SK-N-SH treated with all-trans-retinoic acid at 6 μM for 48 hours (cell line): Measurements from ENCODE around the gene HDAC10.

Experiments used
- ATAC-seq: fragments of 200-7000 bp; cut with Tn5 transposase; 3 replicates; pipeline ENCODE4 v1.9.1; 2020; ENCODE audit warnings: mild to moderate bottlenecking, moderate library complexity
- ARNTL ChIP-seq: fragments of 450-650 bp; formaldehyde crosslinking; IDR thresholded peaks from 2 replicates; pipeline ENCODE4 v1.5.0; 2020; ENCODE audit warnings: low read depth, mild to moderate bottlenecking, moderate library complexity, borderline replicate concordance
- CREB5 ChIP-seq: fragments of 250-450 bp; sonication (Bioruptor Pico); IDR thresholded peaks from 2 replicates; pipeline ENCODE4 v1.5.1; 2020; ENCODE audit warnings: low read depth, mild to moderate bottlenecking, moderate library complexity
- CSDC2 ChIP-seq: fragments of 250-450 bp; sonication (Bioruptor Pico); IDR thresholded peaks from 2 replicates; pipeline ENCODE4 v1.5.0; 2020; ENCODE audit warnings: mild to moderate bottlenecking, moderate library complexity
- GLIS3 ChIP-seq: fragments of 250-450 bp; sonication (Bioruptor Pico); IDR thresholded peaks from 2 replicates; pipeline ENCODE4 v1.5.0; 2020; ENCODE audit warnings: mild to moderate bottlenecking, moderate library complexity
- OSR1 ChIP-seq: fragments of 250-450 bp; sonication (Bioruptor Pico); IDR thresholded peaks from 2 replicates; pipeline ENCODE4 v1.8.0; 2022; ENCODE audit warnings: moderate library complexity, mild to moderate bottlenecking, inconsistent platforms
- PPARA ChIP-seq: fragments of 250-450 bp; sonication (Bioruptor Pico); IDR thresholded peaks from 2 replicates; pipeline ENCODE4 v1.5.0; 2020; ENCODE audit warnings: mild to moderate bottlenecking, borderline replicate concordance
- RARB ChIP-seq: fragments of 250-450 bp; sonication (Bioruptor Pico); IDR thresholded peaks from 2 replicates; pipeline ENCODE4 v1.8.0; 2021; ENCODE audit warnings: mild to moderate bottlenecking, moderate library complexity
- SNAI2 ChIP-seq: fragments of 250-450 bp; sonication (Bioruptor Pico); IDR thresholded peaks from 2 replicates; pipeline ENCODE4 v1.5.0; 2020; ENCODE audit warnings: mild to moderate bottlenecking, moderate library complexity
- TOX ChIP-seq: fragments of 250-450 bp; sonication (Bioruptor Pico); IDR thresholded peaks from 2 replicates; pipeline ENCODE4 v1.8.0; 2021; ENCODE audit warnings: mild to moderate bottlenecking, moderate library complexity, borderline replicate concordance
- ZC3H10 ChIP-seq: fragments of 250-450 bp; sonication (Bioruptor Pico); IDR thresholded peaks from 2 replicates; pipeline ENCODE4 v1.5.1; 2021; ENCODE audit warnings: mild to moderate bottlenecking, moderate library complexity
- ZFP3 ChIP-seq: fragments of 250-450 bp; sonication (Bioruptor Pico); IDR thresholded peaks from 2 replicates; pipeline ENCODE4 v1.5.0; 2020; ENCODE audit warnings: mild to moderate bottlenecking, moderate library complexity
- ZFP30 ChIP-seq: fragments of 450-650 bp; formaldehyde crosslinking; IDR thresholded peaks from 2 replicates; pipeline ENCODE4 v1.5.0; 2022; ENCODE audit warnings: mild to moderate bottlenecking, moderate library complexity
- ZNF565 ChIP-seq: fragments of 450-650 bp; formaldehyde crosslinking; conservative IDR thresholded peaks from 2 replicates; pipeline ENCODE4 v1.5.0; 2020; ENCODE audit warnings: low read depth, mild to moderate bottlenecking, moderate library complexity
- ZNF70 ChIP-seq: fragments of 450-650 bp; formaldehyde crosslinking; IDR thresholded peaks from 2 replicates; pipeline ENCODE4 v1.5.0; 2020; ENCODE audit warnings: mild to moderate bottlenecking, moderate library complexity
- ZNF8 ChIP-seq: fragments of 450-650 bp; formaldehyde crosslinking; IDR thresholded peaks from 2 replicates; pipeline ENCODE4 v1.5.0; 2020; ENCODE audit warnings: mild to moderate bottlenecking, moderate library complexity
- TF ChIP-seq, protein P1 (sequence below): fragments of 250-450 bp; sonication (Bioruptor Pico); IDR thresholded peaks from 2 replicates; pipeline ENCODE4 v1.5.0; 2020; ENCODE audit warnings: mild to moderate bottlenecking, moderate library complexity
- TF ChIP-seq, protein P2 (sequence below): fragments of 250-450 bp; sonication (Bioruptor Pico); IDR thresholded peaks from 2 replicates; pipeline ENCODE4 v1.8.0; 2020; ENCODE audit warnings: mild to moderate bottlenecking, moderate library complexity, borderline replicate concordance
- TF ChIP-seq, protein P3 (sequence below): fragments of 250-450 bp; sonication (Bioruptor Pico); IDR thresholded peaks from 2 replicates; pipeline ENCODE4 v1.5.1; 2021; ENCODE audit warnings: mild to moderate bottlenecking, moderate library complexity
- TF ChIP-seq, protein P4 (sequence below): fragments of 250-450 bp; sonication (Bioruptor Pico); IDR thresholded peaks from 2 replicates; pipeline ENCODE4 v1.8.0; 2021; ENCODE audit warnings: low read depth, mild to moderate bottlenecking, moderate library complexity, borderline replicate concordance

HDAC10 gene

DNA sequence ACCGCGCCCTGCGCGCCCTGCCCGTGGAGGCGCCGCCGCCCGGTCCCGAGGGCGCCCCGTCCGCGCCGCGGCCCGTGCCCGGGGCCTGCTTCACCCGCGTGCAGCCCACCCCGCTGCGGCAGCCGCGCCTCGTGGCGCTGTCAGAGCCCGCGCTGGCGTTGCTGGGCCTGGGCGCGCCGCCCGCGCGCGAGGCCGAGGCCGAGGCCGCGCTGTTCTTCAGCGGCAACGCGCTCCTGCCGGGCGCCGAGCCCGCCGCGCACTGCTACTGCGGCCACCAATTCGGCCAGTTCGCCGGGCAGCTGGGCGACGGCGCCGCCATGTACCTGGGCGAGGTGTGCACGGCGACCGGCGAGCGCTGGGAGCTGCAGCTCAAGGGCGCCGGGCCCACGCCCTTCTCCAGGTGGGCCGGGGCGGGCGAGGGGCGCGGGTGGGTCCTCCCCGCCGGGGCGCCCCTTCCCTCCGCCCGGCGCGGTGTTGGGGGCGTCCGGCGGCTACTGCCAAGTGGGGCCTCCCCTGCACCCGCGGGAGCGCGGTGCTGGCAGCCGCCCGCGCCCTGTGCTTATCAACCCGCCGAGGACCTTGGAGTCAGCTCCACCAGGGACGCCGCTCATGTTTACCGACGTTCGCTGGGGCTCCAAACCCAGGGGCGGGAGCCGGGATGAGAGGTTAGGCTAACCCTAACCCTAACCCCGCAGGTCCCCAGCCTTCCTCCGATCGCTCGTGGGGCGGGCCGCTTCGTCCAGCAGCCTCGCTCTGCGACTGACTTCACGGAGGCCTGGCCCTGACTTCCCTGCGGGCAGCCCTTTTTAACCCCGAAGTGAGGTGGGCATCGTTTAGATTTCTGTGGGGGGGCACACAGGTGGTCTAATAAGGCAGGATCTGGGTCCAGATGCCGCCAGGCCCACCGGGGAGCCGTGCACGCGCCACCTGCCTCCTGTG is 49.6 kb downstream of the HDAC10 start:
- TF ChIP-seq ZFP3 (CRISPR knock-in tag) (no peak), ZC3H10 (CRISPR knock-in tag) (no peak), GLIS3 (no peak), CREB5 (CRISPR knock-in tag) (no peak), SNAI2 (CRISPR knock-in tag) (no peak), ZFP30 (no peak), ZNF565 (no peak), TOX (CRISPR knock-in tag) (no peak)
- TF ChIP-seq, protein P1, sequence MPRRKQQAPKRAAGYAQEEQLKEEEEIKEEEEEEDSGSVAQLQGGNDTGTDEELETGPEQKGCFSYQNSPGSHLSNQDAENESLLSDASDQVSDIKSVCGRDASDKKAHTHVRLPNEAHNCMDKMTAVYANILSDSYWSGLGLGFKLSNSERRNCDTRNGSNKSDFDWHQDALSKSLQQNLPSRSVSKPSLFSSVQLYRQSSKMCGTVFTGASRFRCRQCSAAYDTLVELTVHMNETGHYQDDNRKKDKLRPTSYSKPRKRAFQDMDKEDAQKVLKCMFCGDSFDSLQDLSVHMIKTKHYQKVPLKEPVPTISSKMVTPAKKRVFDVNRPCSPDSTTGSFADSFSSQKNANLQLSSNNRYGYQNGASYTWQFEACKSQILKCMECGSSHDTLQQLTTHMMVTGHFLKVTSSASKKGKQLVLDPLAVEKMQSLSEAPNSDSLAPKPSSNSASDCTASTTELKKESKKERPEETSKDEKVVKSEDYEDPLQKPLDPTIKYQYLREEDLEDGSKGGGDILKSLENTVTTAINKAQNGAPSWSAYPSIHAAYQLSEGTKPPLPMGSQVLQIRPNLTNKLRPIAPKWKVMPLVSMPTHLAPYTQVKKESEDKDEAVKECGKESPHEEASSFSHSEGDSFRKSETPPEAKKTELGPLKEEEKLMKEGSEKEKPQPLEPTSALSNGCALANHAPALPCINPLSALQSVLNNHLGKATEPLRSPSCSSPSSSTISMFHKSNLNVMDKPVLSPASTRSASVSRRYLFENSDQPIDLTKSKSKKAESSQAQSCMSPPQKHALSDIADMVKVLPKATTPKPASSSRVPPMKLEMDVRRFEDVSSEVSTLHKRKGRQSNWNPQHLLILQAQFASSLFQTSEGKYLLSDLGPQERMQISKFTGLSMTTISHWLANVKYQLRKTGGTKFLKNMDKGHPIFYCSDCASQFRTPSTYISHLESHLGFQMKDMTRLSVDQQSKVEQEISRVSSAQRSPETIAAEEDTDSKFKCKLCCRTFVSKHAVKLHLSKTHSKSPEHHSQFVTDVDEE (CRISPR knock-in tag), result no peak
- TF ChIP-seq, protein P2, sequence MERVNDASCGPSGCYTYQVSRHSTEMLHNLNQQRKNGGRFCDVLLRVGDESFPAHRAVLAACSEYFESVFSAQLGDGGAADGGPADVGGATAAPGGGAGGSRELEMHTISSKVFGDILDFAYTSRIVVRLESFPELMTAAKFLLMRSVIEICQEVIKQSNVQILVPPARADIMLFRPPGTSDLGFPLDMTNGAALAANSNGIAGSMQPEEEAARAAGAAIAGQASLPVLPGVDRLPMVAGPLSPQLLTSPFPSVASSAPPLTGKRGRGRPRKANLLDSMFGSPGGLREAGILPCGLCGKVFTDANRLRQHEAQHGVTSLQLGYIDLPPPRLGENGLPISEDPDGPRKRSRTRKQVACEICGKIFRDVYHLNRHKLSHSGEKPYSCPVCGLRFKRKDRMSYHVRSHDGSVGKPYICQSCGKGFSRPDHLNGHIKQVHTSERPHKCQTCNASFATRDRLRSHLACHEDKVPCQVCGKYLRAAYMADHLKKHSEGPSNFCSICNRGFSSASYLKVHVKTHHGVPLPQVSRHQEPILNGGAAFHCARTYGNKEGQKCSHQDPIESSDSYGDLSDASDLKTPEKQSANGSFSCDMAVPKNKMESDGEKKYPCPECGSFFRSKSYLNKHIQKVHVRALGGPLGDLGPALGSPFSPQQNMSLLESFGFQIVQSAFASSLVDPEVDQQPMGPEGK (CRISPR knock-in tag), result no peak
- TF ChIP-seq, protein P3, sequence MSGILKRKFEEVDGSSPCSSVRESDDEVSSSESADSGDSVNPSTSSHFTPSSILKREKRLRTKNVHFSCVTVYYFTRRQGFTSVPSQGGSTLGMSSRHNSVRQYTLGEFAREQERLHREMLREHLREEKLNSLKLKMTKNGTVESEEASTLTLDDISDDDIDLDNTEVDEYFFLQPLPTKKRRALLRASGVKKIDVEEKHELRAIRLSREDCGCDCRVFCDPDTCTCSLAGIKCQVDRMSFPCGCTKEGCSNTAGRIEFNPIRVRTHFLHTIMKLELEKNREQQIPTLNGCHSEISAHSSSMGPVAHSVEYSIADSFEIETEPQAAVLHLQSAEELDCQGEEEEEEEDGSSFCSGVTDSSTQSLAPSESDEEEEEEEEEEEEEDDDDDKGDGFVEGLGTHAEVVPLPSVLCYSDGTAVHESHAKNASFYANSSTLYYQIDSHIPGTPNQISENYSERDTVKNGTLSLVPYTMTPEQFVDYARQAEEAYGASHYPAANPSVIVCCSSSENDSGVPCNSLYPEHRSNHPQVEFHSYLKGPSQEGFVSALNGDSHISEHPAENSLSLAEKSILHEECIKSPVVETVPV (CRISPR knock-in tag), result no peak
- ATAC-seq, result peak; percentile 4; the same call in 2 of the 3 replicates

DNA sequence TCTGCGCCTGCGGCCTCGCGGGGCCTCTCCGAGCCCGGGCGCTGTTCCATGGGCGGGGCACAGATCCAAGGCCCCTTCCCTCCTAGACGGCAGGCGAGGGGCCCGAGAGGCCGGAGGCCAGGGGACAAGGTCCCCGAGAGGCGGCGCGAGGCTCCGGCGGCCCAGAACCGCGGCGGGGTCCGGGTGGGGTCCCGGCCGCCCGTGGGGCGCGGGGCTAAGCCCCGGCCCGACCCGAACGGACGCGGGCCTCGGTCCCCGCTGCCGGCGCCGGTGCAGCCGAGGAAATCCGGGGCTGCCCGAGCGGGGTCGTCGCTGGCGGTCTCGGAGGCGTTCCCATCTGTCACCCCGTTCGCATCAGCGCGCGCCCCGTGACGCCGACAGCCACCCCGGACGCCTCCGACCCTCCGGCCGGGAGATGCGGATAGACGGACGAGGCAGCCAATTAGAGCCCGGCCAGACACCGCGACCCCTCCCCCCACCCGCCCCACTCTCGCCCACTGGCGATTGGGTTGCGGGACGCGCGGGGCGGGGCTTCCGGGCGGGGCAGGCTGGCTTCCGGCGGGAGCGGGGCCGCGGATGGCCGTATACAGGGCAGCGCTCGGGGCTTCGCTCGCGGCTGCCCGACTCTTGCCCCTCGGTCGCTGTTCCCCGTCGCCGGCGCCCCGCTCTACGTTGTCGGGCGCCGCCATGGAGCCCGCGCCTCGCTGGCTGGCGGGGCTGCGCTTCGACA is 50.4 kb downstream of the HDAC10 start, which contains the start of gene SELENOO:
Gene SELENOO (plus strand): TSS at position 551 of the 730 bp plus-strand sequence. CDS start 26 bp downstream, at position 577.
- peak; percentile 86 for ATAC-seq
- TF ChIP-seq, protein P4, sequence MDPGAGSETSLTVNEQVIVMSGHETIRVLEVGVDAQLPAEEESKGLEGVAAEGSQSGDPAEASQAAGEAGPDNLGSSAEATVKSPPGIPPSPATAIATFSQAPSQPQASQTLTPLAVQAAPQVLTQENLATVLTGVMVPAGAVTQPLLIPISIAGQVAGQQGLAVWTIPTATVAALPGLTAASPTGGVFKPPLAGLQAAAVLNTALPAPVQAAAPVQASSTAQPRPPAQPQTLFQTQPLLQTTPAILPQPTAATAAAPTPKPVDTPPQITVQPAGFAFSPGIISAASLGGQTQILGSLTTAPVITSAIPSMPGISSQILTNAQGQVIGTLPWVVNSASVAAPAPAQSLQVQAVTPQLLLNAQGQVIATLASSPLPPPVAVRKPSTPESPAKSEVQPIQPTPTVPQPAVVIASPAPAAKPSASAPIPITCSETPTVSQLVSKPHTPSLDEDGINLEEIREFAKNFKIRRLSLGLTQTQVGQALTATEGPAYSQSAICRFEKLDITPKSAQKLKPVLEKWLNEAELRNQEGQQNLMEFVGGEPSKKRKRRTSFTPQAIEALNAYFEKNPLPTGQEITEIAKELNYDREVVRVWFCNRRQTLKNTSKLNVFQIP (CRISPR knock-in tag), result no peak
- no peak for TF ChIP-seq ZNF565
- no peak for TF ChIP-seq GLIS3
- TF ChIP-seq ARNTL (CRISPR knock-in tag), result no peak
- TF ChIP-seq TOX (CRISPR knock-in tag), result no peak
- TF ChIP-seq, protein P2 (CRISPR knock-in tag), result no peak
- TF ChIP-seq CSDC2, result no peak
- TF ChIP-seq, protein P1 (CRISPR knock-in tag), result no peak
- TF ChIP-seq ZNF8, result no peak
- TF ChIP-seq, protein P3 (CRISPR knock-in tag), result no peak
- no peak for TF ChIP-seq SNAI2 (CRISPR knock-in tag)
- TF ChIP-seq PPARA, result no peak
- no peak for TF ChIP-seq ZNF70
- TF ChIP-seq ZFP3 (CRISPR knock-in tag), result no peak
- no peak for TF ChIP-seq OSR1 (CRISPR knock-in tag)
- no peak for TF ChIP-seq RARB (CRISPR knock-in tag)
- no peak for TF ChIP-seq ZFP30
